ENCODE results near the gene FAM83E. TPM values are rescaled to one million over a fixed set of nuclear protein-coding genes. Genes with fewer than 3 reads are reported as not detected.

The FAM83E gene
- polyA plus RNA-seq, 6 donors from 2014 or later, result 0.18 TPM; not detected in 5

- Mint-ChIP-seq H3K36me3 (no peaks in the 10 kb centered on the region), H3K27me3 (no peaks in the 10 kb centered on the region), H3K9me3 (no peaks in the 10 kb centered on the region), H3K27ac (peak overlapping the region in 1 of 6 donors; percentile 66), H3K4me1 (peaks cover 6 to 12% (median 8%) of the 10 kb centered on the region in 3 donors), H3K4me3 (no peak overlapping the region)
- ATAC-seq (ENCODE audit: low read depth in 2 of 2) (no peak), DNase-seq (no peak)
Measured at GRCh38 chr19:48607359-48607755, 7.5 kb downstream of the FAM83E start.

GRCh38 chr19:48606463-48607358 lies 8.2 kb downstream of the FAM83E start, which contains the start of gene SPACA4:
TSS of gene SPACA4 (plus strand) at chr19:48606742. CDS start at chr19:48606979, 237 bp downstream.
- Mint-ChIP-seq H3K36me3 (no peaks in the 10 kb centered on the region), H3K27ac (peak within 1 kb of the TSS in 1 of 6 donors; percentile 66), H3K4me3 (no peak within 1 kb of the TSS), H3K27me3 (no peaks in the 10 kb centered on the region), H3K4me1 (peaks cover 6 to 12% (median 8%) of the 10 kb centered on the region in 3 donors), H3K9me3 (no peaks in the 10 kb centered on the region)
- DNase-seq (no peak), ATAC-seq (ENCODE audit: low read depth in 2 of 2) (no peak)

- DNase-seq (no peak), ATAC-seq (ENCODE audit: low read depth in 2 of 2) (no peak)
- Mint-ChIP-seq H3K4me3 (peak overlapping the region in 1 of 8 donors; percentile 42), H3K27ac (no peak overlapping the region), H3K36me3 (no peaks in the 10 kb centered on the region), H3K9me3 (no peaks in the 10 kb centered on the region), H3K4me1 (peaks cover 4 to 6% (median 5%) of the 10 kb centered on the region in 3 donors), H3K27me3 (peaks cover 0 to 1% (median under 1%) of the 10 kb centered on the region in 3 donors)
Measured at GRCh38 chr19:48603850-48604249, 11.0 kb downstream of the FAM83E start.

GRCh38 chr19:48603449-48603848 lies 11.4 kb downstream of the FAM83E start:
- ATAC-seq (ENCODE audit: low read depth in 2 of 2) (no peak), DNase-seq (no peak)
- Mint-ChIP-seq H3K27ac (no peak overlapping the region), H3K36me3 (no peaks in the 10 kb centered on the region), H3K9me3 (no peaks in the 10 kb centered on the region), H3K4me3 (no peak overlapping the region), H3K4me1 (peaks cover under 1 to 2% (median under 1%) of the 10 kb centered on the region in 3 donors), H3K27me3 (peaks cover 0 to 5% (median 4%) of the 10 kb centered on the region in 3 donors)

- H3K9me3 Mint-ChIP-seq, result no peaks in the 10 kb centered on the region
- H3K27me3 Mint-ChIP-seq, result peaks cover 0 to 9% (median 8%) of the 10 kb centered on the region in 3 donors
- DNase-seq, result no peak
- no peaks in the 10 kb centered on the region for H3K4me1 Mint-ChIP-seq
- ATAC-seq (ENCODE audit: low read depth in 2 of 2), result no peak
- H3K4me3 Mint-ChIP-seq, result no peak overlapping the region
- no peaks in the 10 kb centered on the region for H3K36me3 Mint-ChIP-seq
- no peak overlapping the region for H3K27ac Mint-ChIP-seq
Measured at GRCh38 chr19:48603001-48603400, 11.9 kb downstream of the FAM83E start.

- Mint-ChIP-seq H3K4me3 (no peak overlapping the region), H3K9me3 (no peaks in the 10 kb centered on the region), H3K27me3 (peaks cover 0 to 13% (median 8%) of the 10 kb centered on the region in 3 donors), H3K4me1 (no peaks in the 10 kb centered on the region), H3K36me3 (no peaks in the 10 kb centered on the region), H3K27ac (no peak overlapping the region)
- DNase-seq (no peak), ATAC-seq (ENCODE audit: low read depth in 2 of 2) (no peak)
Measured at GRCh38 chr19:48600679-48601417, 14.0 kb downstream of the FAM83E start.

GRCh38 chr19:48598996-48599700 lies 15.7 kb downstream of the FAM83E start:
- Mint-ChIP-seq H3K9me3 (no peaks in the 10 kb centered on the region), H3K4me1 (no peaks in the 10 kb centered on the region), H3K4me3 (no peak overlapping the region), H3K36me3 (no peaks in the 10 kb centered on the region), H3K27ac (no peak overlapping the region), H3K27me3 (peaks cover 0 to 13% (median 8%) of the 10 kb centered on the region in 3 donors)
- ATAC-seq (ENCODE audit: low read depth in 2 of 2) (no peak), DNase-seq (no peak)

- no peaks in the 10 kb centered on the region for H3K9me3 Mint-ChIP-seq
- DNase-seq, result no peak
- H3K36me3 Mint-ChIP-seq, result no peaks in the 10 kb centered on the region
- peaks cover 0 to 14% (median 11%) of the 10 kb centered on the region in 3 donors for H3K27me3 Mint-ChIP-seq
- ATAC-seq (ENCODE audit: low read depth in 2 of 2), result peak; percentile 32 to 70
- H3K4me1 Mint-ChIP-seq, result no peaks in the 10 kb centered on the region
- peak overlapping the region in 1 of 6 donors; percentile 33 for H3K27ac Mint-ChIP-seq
- H3K4me3 Mint-ChIP-seq, result peak overlapping the region in 2 of 8 donors; percentile 49 to 70
Measured at GRCh38 chr19:48596679-48597465, 18.0 kb downstream of the FAM83E start.

GRCh38 chr19:48596237-48596636 lies 18.6 kb downstream of the FAM83E start:
- peaks cover 0 to 20% (median 17%) of the 10 kb centered on the region in 3 donors for H3K27me3 Mint-ChIP-seq
- H3K36me3 Mint-ChIP-seq, result no peaks in the 10 kb centered on the region
- H3K4me3 Mint-ChIP-seq, result no peak overlapping the region
- no peaks in the 10 kb centered on the region for H3K9me3 Mint-ChIP-seq
- no peaks in the 10 kb centered on the region for H3K4me1 Mint-ChIP-seq
- no peak overlapping the region for H3K27ac Mint-ChIP-seq
- DNase-seq (no peak), ATAC-seq (ENCODE audit: low read depth in 2 of 2) (no peak)

GRCh38 chr19:48595833-48596232 lies 19.0 kb downstream of the FAM83E start:
- H3K27me3 Mint-ChIP-seq, result peaks cover 0 to 24% (median 17%) of the 10 kb centered on the region in 3 donors
- no peak for DNase-seq
- no peak for ATAC-seq (ENCODE audit: low read depth in 2 of 2)
- H3K4me3 Mint-ChIP-seq, result no peak overlapping the region
- no peak overlapping the region for H3K27ac Mint-ChIP-seq
- H3K9me3 Mint-ChIP-seq, result no peaks in the 10 kb centered on the region
- no peaks in the 10 kb centered on the region for H3K4me1 Mint-ChIP-seq
- H3K36me3 Mint-ChIP-seq, result no peaks in the 10 kb centered on the region

GRCh38 chr19:48595171-48595570 lies 19.7 kb downstream of the FAM83E start:
- no peaks in the 10 kb centered on the region for H3K9me3 Mint-ChIP-seq
- H3K4me3 Mint-ChIP-seq, result peak overlapping the region in 1 of 8 donors; percentile 16
- H3K36me3 Mint-ChIP-seq, result no peaks in the 10 kb centered on the region
- H3K27me3 Mint-ChIP-seq, result peaks cover 0 to 30% (median 17%) of the 10 kb centered on the region in 3 donors
- H3K4me1 Mint-ChIP-seq, result no peaks in the 10 kb centered on the region
- H3K27ac Mint-ChIP-seq, result no peak overlapping the region
- ATAC-seq (ENCODE audit: low read depth in 2 of 2), result no peak
- no peak for DNase-seq

- no peak overlapping the region for H3K27ac Mint-ChIP-seq
- peaks cover 10 to 41% (median 18%) of the 10 kb centered on the region in 3 donors for H3K27me3 Mint-ChIP-seq
- no peak overlapping the region for H3K4me3 Mint-ChIP-seq
- H3K4me1 Mint-ChIP-seq, result peaks cover 7 to 10% (median 10%) of the 10 kb centered on the region in 3 donors
- ATAC-seq (ENCODE audit: low read depth in 2 of 2) (no peak), DNase-seq (no peak)
- no peaks in the 10 kb centered on the region for H3K36me3 Mint-ChIP-seq
- H3K9me3 Mint-ChIP-seq, result no peaks in the 10 kb centered on the region
Measured at GRCh38 chr19:48591021-48591420, 23.9 kb downstream of the FAM83E start.
